Left ventricle myocardium inferior (tissue), 1 donor: Measurements from ENCODE around the gene HHAT. TPM values are rescaled to one million over a fixed set of nuclear protein-coding genes. Genes with fewer than 3 reads are reported as not detected.

Experiments
- DNase-seq: peaks from one replicate; pipeline ENCODE4 v3.0.0-alpha.2; 2020
- H3K27ac ChIP-seq: fragments of 200-600 bp; replicated peaks from 2 replicates; pipeline ENCODE4 v1.8.0; 2021
- H3K27me3 ChIP-seq: fragments of 200-600 bp; 2 replicates; pipeline ENCODE4 v1.8.0; 2021; ENCODE audit warnings: low read depth
- H3K36me3 ChIP-seq: fragments of 200-600 bp; 2 replicates; pipeline ENCODE4 v1.8.0; 2021
- H3K4me1 ChIP-seq: fragments of 200-600 bp; 2 replicates; pipeline ENCODE4 v1.8.0; 2021
- H3K4me3 ChIP-seq: fragments of 200-600 bp; 2 replicates; pipeline ENCODE4 v1.8.0; 2021; ENCODE audit warnings: mild to moderate bottlenecking, moderate library complexity
- H3K9me3 ChIP-seq: fragments of 200-600 bp; replicated peaks from 2 replicates; pipeline ENCODE4 v1.8.0; 2021
- CTCF ChIP-seq: fragments of 200-600 bp; IDR thresholded peaks from 2 replicates; pipeline ENCODE4 v1.8.0; 2021; ENCODE audit warnings: antibody characterized with exemption, mild to moderate bottlenecking, borderline replicate concordance
- intact Hi-C: fragments of 100-400 bp; cut with micrococcal nuclease; formaldehyde crosslinking; loops from one replicate; pipeline ENCODE4 v1.11.0; 2022
- total RNA-seq: library from RNA; stranded (reverse); fragmentation: NEBNext Ultra II Directional; extraction: Animal tissue kit (Norgen Biotek cat#: 25700); gene quantifications from one replicate; pipeline ENCODE4 v1.2.1, GENCODE V29; 2021
- donor health status: DM: no; HTN: yes; CAD: no; lungs with severe emphysema.

Gene HHAT
- total RNA-seq, 1 donor from 2014 or later, result 2.1 TPM

- H3K36me3 ChIP-seq, result no peaks in the 10 kb centered on the region
- H3K4me3 ChIP-seq, result no peak overlapping the region
- no peak overlapping the region for H3K27ac ChIP-seq
- intact Hi-C loops, result loop anchor here (5.0 kb wide), 1 partner anchor 1250 kb away; no protein-coding TSS in a partner anchor
- no peaks in the 10 kb centered on the region for H3K27me3 ChIP-seq
- H3K4me1 ChIP-seq, result no peaks in the 10 kb centered on the region
- peak; percentile 57 for DNase-seq
- H3K9me3 ChIP-seq, result no peaks in the 10 kb centered on the region
- peak; percentile 96 for TF ChIP-seq CTCF
These were observed 78.6 kb downstream of the HHAT start for GRCh38 chr1:210407207-210407886.

- Histone ChIP-seq H3K27me3 (no peaks in the 10 kb centered on the region), H3K4me1 (no peaks in the 10 kb centered on the region), H3K36me3 (no peaks in the 10 kb centered on the region), H3K9me3 (no peaks in the 10 kb centered on the region), H3K27ac (no peak overlapping the region), H3K4me3 (no peak overlapping the region)
- no peak for TF ChIP-seq CTCF
- DNase-seq, result no peak
- intact Hi-C loops, result loop anchor here (5.0 kb wide), 1 partner anchor 1249 kb away; no protein-coding TSS in a partner anchor
These were observed 79.2 kb downstream of the HHAT start for GRCh38 chr1:210407887-210408252.

- H3K9me3 ChIP-seq, result peaks cover 3% of the 10 kb centered on the region
- DNase-seq, result no peak
- H3K36me3 ChIP-seq, result peaks cover 8% of the 10 kb centered on the region
- H3K27me3 ChIP-seq, result no peaks in the 10 kb centered on the region
- intact Hi-C loops, result no loop called here
- no peak overlapping the region for H3K4me3 ChIP-seq
- H3K4me1 ChIP-seq, result no peaks in the 10 kb centered on the region
- TF ChIP-seq CTCF, result no peak
- no peak overlapping the region for H3K27ac ChIP-seq
These were observed 83.5 kb downstream of the HHAT start for GRCh38 chr1:210412240-210412639.

GRCh38 chr1:210413951-210414350, 85.2 kb downstream of the HHAT start:
- Histone ChIP-seq H3K4me3 (no peak overlapping the region), H3K4me1 (no peaks in the 10 kb centered on the region), H3K27me3 (no peaks in the 10 kb centered on the region), H3K36me3 (peaks cover 8% of the 10 kb centered on the region), H3K9me3 (peaks cover 3% of the 10 kb centered on the region), H3K27ac (no peak overlapping the region)
- intact Hi-C loops, result no loop called here
- DNase-seq, result no peak
- no peak for TF ChIP-seq CTCF

GRCh38 chr1:210415846-210416448, 87.2 kb downstream of the HHAT start:
- TF ChIP-seq CTCF, result no peak
- no peak for DNase-seq
- Histone ChIP-seq H3K36me3 (peaks cover 8% of the 10 kb centered on the region), H3K4me3 (no peak overlapping the region), H3K27me3 (no peaks in the 10 kb centered on the region), H3K27ac (no peak overlapping the region), H3K9me3 (peaks cover 3% of the 10 kb centered on the region), H3K4me1 (no peaks in the 10 kb centered on the region)
- intact Hi-C loops, result no loop called here
